Natural killer cell (primary cell): ENCODE results near the gene SDCBP2. TPM values are rescaled to one million over a fixed set of nuclear protein-coding genes. Genes with fewer than 3 reads are reported as not detected.

Experiments
- ATAC-seq, 3 donors: fragments of 150-1000 bp in 2 of 3; fragments of 200-7000 bp in 1 of 3; cut with Tn5 transposase; 1 replicate in 1 of 3; 2 replicates in 2 of 3; pipeline ENCODE4 v1.10.0; 2021; ENCODE audit warnings: mild to moderate bottlenecking in 2 of 3, moderate library complexity in 2 of 3
- DNase-seq, 2 donors: peaks; one replicate each; pipeline versions ENCODE4 v3.0.0 to v3.0.0-alpha.2; 2013 to 2021; ENCODE audit warnings: mixed read lengths in 1 of 2
- H3K27ac ChIP-seq: one replicate; pipeline ENCODE4 v1.5.1; 2013; ENCODE audit warnings: mild to moderate bottlenecking, low read length
- H3K27me3 ChIP-seq: one replicate; pipeline ENCODE4 v1.6.1; 2013; ENCODE audit warnings: low read length; ENCODE audit not compliant: control insufficient read depth, insufficient read depth
- H3K36me3 ChIP-seq: one replicate; pipeline ENCODE4 v1.6.1; 2013; ENCODE audit warnings: low read length; ENCODE audit not compliant: control insufficient read depth, insufficient read depth
- H3K4me1 ChIP-seq: one replicate; pipeline ENCODE4 v1.6.1; 2013; ENCODE audit warnings: low read length; ENCODE audit not compliant: control insufficient read depth, insufficient read depth
- H3K4me3 ChIP-seq: one replicate; pipeline ENCODE4 v1.5.1; 2013; ENCODE audit warnings: low read length
- H3K9me3 ChIP-seq: one replicate; pipeline ENCODE4 v1.6.1; 2013; ENCODE audit warnings: low read length; ENCODE audit not compliant: control insufficient read depth, insufficient read depth
- H3K27ac Mint-ChIP-seq, 2 donors: one replicate each; pipeline ENCODE4 v1.8.0; 2022; ENCODE audit warnings: mild to moderate bottlenecking in 2 of 2, mixed read lengths in 2 of 2, moderate library complexity in 1 of 2
- H3K27me3 Mint-ChIP-seq, 2 donors: one replicate each; pipeline ENCODE4 v1.8.0; 2022; ENCODE audit warnings: low read depth in 2 of 2, mixed read lengths in 2 of 2
- H3K36me3 Mint-ChIP-seq: one replicate; pipeline ENCODE4 v1.8.0; 2022; ENCODE audit warnings: mixed read lengths
- H3K4me1 Mint-ChIP-seq, 2 donors: one replicate each; pipeline ENCODE4 v1.8.0; 2022; ENCODE audit warnings: mixed read lengths in 2 of 2
- H3K4me3 Mint-ChIP-seq: one replicate; pipeline ENCODE4 v1.8.0; 2022; ENCODE audit warnings: mild to moderate bottlenecking, moderate library complexity, mixed read lengths
- H3K9me3 Mint-ChIP-seq, 2 donors: one replicate each; pipeline ENCODE4 v1.8.0; 2022; ENCODE audit warnings: mixed read lengths in 2 of 2
- CTCF ChIP-seq: fragments of 200-600 bp; IDR thresholded peaks from one replicate; pipeline ENCODE4 v1.8.0; 2022; ENCODE audit warnings: antibody characterized with exemption
- WGBS: methylation state at CpG from one replicate; pipeline ENCODE4 v1.1.7; 2013; ENCODE audit warnings: missing lambda C conversion rate; ENCODE audit not compliant: insufficient coverage; 5-methylcytosine and 5-hydroxymethylcytosine counted together
- intact Hi-C: fragments of 100-400 bp; cut with micrococcal nuclease; formaldehyde crosslinking; loops from one replicate; pipeline ENCODE4 v1.14.2; 2022
- total RNA-seq, 4 donors: library from RNA; stranded (reverse); fragments of 120-200 nt in 1 of 4; gene quantifications; one replicate each; pipeline versions ENCODE4 v1.2.3 to v1.2.4, GENCODE V29; 2013 to 2022

Gene SDCBP2
- total RNA-seq, 3 donors from 2014 or later (not counting 1 experiment from before 2014, with no cell fraction given) = 2.0 to 2.7 (median 2.6) TPM

DNA sequence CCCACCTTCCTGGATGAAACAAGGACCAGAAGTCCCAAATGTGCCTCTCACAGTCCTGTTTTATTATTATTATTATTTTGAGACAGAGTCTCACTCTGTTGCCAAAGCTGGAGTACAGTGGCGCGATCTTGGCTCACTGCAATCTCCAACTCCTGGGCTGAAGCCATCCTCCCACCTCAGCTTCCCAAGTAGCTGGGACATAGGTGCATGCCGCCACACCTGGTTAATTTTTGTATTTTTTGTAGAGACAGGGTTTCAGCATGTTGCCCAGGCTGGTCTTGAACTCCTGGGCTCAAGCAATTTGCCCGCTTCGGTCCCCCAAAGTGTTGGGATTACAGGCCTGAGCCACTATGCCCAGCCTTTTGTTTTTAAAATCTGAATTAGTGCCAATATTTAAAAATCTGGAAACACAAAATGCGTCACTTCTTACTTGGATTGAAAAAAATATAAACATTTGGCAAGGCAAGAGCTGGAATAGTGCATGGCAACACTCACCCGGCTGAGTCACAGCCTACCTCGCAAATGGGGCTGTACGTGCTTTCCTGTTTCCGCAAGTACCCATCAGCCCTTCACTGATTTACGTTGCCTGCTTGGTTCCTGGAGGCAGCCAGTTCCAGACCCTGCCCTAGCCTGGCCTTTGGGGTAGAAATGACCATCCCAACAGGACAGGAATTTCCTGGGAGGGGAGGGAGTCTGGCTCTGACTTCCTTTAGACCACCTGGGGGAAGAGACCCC is 6.3 kb downstream of the SDCBP2 start:
- no peaks in the 10 kb centered on the region for H3K9me3 ChIP-seq
- H3K36me3 ChIP-seq = no peaks in the 10 kb centered on the region
- H3K27me3 ChIP-seq = no peaks in the 10 kb centered on the region
- no peak for TF ChIP-seq CTCF
- peaks cover 17 to 19% of the 10 kb centered on the region in 2 donors for H3K27me3 Mint-ChIP-seq
- WGBS = 83% methylated on average over 11 of the region's 11 CpGs
- intact Hi-C loops = no loop called here
- no peak overlapping the region for H3K27ac ChIP-seq
- H3K4me1 Mint-ChIP-seq = no peaks in the 10 kb centered on the region
- H3K4me3 Mint-ChIP-seq = no peak overlapping the region
- peak overlapping the region; percentile 72 to 85 for H3K27ac Mint-ChIP-seq
- no peaks in the 10 kb centered on the region for H3K9me3 Mint-ChIP-seq
- no peaks in the 10 kb centered on the region for H3K36me3 Mint-ChIP-seq
- no peak overlapping the region for H3K4me3 ChIP-seq
- DNase-seq = no peak
- peaks cover 17% of the 10 kb centered on the region for H3K4me1 ChIP-seq
- no peak for ATAC-seq

DNA sequence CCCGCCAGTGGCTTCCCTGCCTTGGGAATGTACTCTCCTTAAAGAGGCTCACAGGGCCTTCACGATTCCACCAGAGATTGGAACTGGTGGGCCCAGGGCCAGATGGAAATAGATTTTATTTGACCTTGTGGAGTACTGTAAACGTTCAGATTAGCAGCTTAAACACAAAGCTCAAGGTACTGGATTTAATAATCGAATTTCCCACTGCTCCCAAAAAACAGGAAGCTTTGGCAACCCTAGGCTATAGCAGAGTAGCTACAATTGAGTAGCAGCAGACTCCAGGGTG is 7.3 kb downstream of the SDCBP2 start:
- H3K4me3 Mint-ChIP-seq = no peak overlapping the region
- no peaks in the 10 kb centered on the region for H3K9me3 ChIP-seq
- no peaks in the 10 kb centered on the region for H3K36me3 Mint-ChIP-seq
- peaks cover 18 to 19% of the 10 kb centered on the region in 2 donors for H3K27me3 Mint-ChIP-seq
- no peak for ATAC-seq
- 82% methylated on average over 4 of the region's 4 CpGs for WGBS
- TF ChIP-seq CTCF = no peak
- no peak for DNase-seq
- H3K4me3 ChIP-seq = no peak overlapping the region
- peaks cover 17% of the 10 kb centered on the region for H3K4me1 ChIP-seq
- H3K27me3 ChIP-seq = no peaks in the 10 kb centered on the region
- H3K36me3 ChIP-seq = no peaks in the 10 kb centered on the region
- H3K9me3 Mint-ChIP-seq = no peaks in the 10 kb centered on the region
- peak overlapping the region in 1 of 2 donors; percentile 85 for H3K27ac Mint-ChIP-seq
- no peaks in the 10 kb centered on the region for H3K4me1 Mint-ChIP-seq
- intact Hi-C loops = no loop called here
- no peak overlapping the region for H3K27ac ChIP-seq

DNA sequence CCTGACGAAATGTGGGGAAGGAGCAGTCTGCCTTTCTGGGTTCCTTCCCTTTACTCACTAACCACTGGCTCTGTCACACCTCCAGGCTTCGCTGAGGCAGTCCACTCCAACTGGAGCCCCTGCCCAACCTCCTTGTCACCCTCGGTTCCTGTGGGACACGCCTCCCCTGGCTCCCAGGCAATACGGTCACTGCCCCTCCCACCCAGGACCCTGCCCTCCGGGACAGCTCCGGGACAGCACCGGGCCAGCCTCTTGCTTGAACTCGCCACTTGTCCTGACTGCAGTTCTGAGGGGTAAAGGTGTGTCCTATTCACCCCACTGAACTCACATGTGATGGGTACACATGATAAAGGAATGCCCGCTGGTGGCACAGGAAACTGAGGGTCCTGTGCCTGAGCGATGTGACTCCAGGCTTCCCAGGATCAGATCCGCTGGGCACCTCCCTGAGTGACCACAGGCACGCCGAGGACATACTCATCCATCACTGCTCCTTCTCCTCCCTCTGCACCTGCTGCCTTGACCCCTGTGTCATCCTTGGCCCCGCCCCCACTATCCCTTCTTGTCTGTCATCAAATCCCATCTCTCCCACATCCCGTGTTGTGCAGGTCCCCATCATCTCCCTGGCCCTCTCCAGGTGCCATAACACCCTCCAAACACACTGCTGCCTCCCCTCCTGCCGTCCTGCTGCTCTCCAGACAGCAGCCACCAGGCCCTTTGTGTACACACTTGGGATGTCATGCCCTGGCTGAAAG is 7.9 kb downstream of the SDCBP2 start:
- Mint-ChIP-seq H3K27ac (peak overlapping the region in 1 of 2 donors; percentile 85), H3K36me3 (no peaks in the 10 kb centered on the region), H3K4me3 (no peak overlapping the region), H3K4me1 (no peaks in the 10 kb centered on the region), H3K27me3 (peaks cover 18 to 19% of the 10 kb centered on the region in 2 donors), H3K9me3 (no peaks in the 10 kb centered on the region)
- Histone ChIP-seq H3K27me3 (no peaks in the 10 kb centered on the region), H3K27ac (no peak overlapping the region), H3K9me3 (no peaks in the 10 kb centered on the region), H3K4me1 (peaks cover 13% of the 10 kb centered on the region), H3K36me3 (no peaks in the 10 kb centered on the region), H3K4me3 (no peak overlapping the region)
- intact Hi-C loops = no loop called here
- no peak for DNase-seq
- 91% methylated on average over 17 of the region's 17 CpGs for WGBS
- ATAC-seq = no peak
- no peak for TF ChIP-seq CTCF
